HCT116 (cell line): ENCODE results near the gene RGS12. TPM values are rescaled to one million over a fixed set of nuclear protein-coding genes. Genes with fewer than 3 reads are reported as not detected.

ENCODE experiments used
- ATAC-seq: fragments of 200-7000 bp; cut with Tn5 transposase; 2 replicates; pipeline ENCODE4 v1.9.1; 2020; ENCODE audit warnings: mild to moderate bottlenecking, moderate library complexity
- BruUV-seq: library from RNA; stranded (reverse); fragments of 400-500 nt; replicated peaks from 2 replicates; lab custom pipeline; 2021; lab: Mats Ljungman, UMichigan
- CTCF ChIA-PET: fragments of 300-600 bp; sonication (Branson Sonifier 250); formaldehyde crosslinking; loops from one replicate; lab custom pipeline; 2021; ENCODE audit warnings: antibody characterized with exemption; lab: Charles Lee
- POLR2A ChIA-PET: fragments of 300-600, 350-600 bp; sonication (Branson Sonifier 250); formaldehyde crosslinking; loops from one replicate; lab custom pipeline; 2021; ENCODE audit warnings: antibody characterized with exemption; lab: Charles Lee
- RAD21 ChIA-PET, 2 experiments: fragments of 300-600 bp; sonication (Branson Sonifier 250); formaldehyde crosslinking; loops; one replicate each; lab custom pipeline; 2023; ENCODE audit warnings: low total read pairs in 2 of 2; ENCODE audit not compliant: uncharacterized antibody in 2 of 2, unreplicated experiment in 2 of 2, low non-redundant PET in 1 of 2; lab: Charles Lee
- DNase-seq: peaks from one replicate; pipeline ENCODE4 v3.0.0-alpha.2; 2010; ENCODE audit warnings: low read depth, low spot score
- H2AFZ ChIP-seq: fragments of 200-600 bp; shearing (Covaris generic), sonication (generic); 2 replicates; pipeline ENCODE4 v1.6.1; 2017; ENCODE audit warnings: low read depth, mixed run types, mixed read lengths, antibody characterized with exemption, low read length; ENCODE audit not compliant: poor library complexity, severe bottlenecking
- H3K27ac ChIP-seq: 2 replicates; pipeline ENCODE4 v1.5.1; 2012; ENCODE audit warnings: low read depth, low read length
- H3K27me3 ChIP-seq: fragments of 200-600 bp; sonication (generic); 2 replicates; pipeline ENCODE4 v1.6.1; 2016; ENCODE audit warnings: mixed run types, low read length, mixed read lengths; ENCODE audit not compliant: insufficient read depth
- H3K36me3 ChIP-seq, 2 experiments: fragments of 200-500 bp in 1 of 2; fragments of 200-600 bp in 1 of 2; sonication (Bioruptor generic) in 1 of 2; sonication (generic) in 1 of 2; 2 replicates each; pipeline versions ENCODE4 v1.5.1 to v1.6.1; 2014 to 2016; ENCODE audit warnings: low read length in 2 of 2, inconsistent platforms in 1 of 2, mixed read lengths in 1 of 2, mixed run types in 1 of 2; ENCODE audit not compliant: insufficient read depth in 2 of 2, control insufficient read depth in 1 of 2
- H3K4me1 ChIP-seq, 2 experiments: fragments of 200-600 bp in 1 of 2; sonication (generic) in 1 of 2; 2 replicates each; pipeline versions ENCODE4 v1.5.1 to v1.6.1; 2012 to 2017; ENCODE audit warnings: low read length in 2 of 2, inconsistent platforms in 1 of 2, mild to moderate bottlenecking in 1 of 2, mixed read lengths in 1 of 2, mixed run types in 1 of 2, moderate library complexity in 1 of 2; ENCODE audit not compliant: insufficient read depth in 2 of 2, control insufficient read depth in 1 of 2
- H3K4me2 ChIP-seq: fragments of 200-600 bp; sonication (generic); 2 replicates; pipeline ENCODE4 v1.6.1; 2017; ENCODE audit warnings: mixed run types, low read length, mixed read lengths
- H3K4me3 ChIP-seq, 2 experiments: fragments of 200-600 bp in 1 of 2; sonication (generic) in 1 of 2; replicated peaks in 1 of 2; 2 replicates each; pipeline ENCODE4 v1.5.1; 2011 to 2016; ENCODE audit warnings: low read length in 2 of 2, control low read depth in 1 of 2, low read depth in 1 of 2, mild to moderate bottlenecking in 1 of 2, mixed read lengths in 1 of 2, mixed run types in 1 of 2
- H3K79me2 ChIP-seq: fragments of 200-600 bp; sonication (generic); 2 replicates; pipeline ENCODE4 v1.6.1; 2017; ENCODE audit warnings: mild to moderate bottlenecking, mixed run types, low read length, moderate library complexity, mixed read lengths; ENCODE audit not compliant: insufficient read depth
- H3K9ac ChIP-seq: fragments of 200-600 bp; sonication (generic); 2 replicates; pipeline ENCODE4 v1.6.1; 2016; ENCODE audit warnings: low read length, mixed read lengths
- H3K9me2 ChIP-seq: fragments of 200-600 bp; sonication (generic), shearing (Covaris generic); 2 replicates; pipeline ENCODE4 v1.6.1; 2017; ENCODE audit warnings: mixed run types, mild to moderate bottlenecking, moderate library complexity; ENCODE audit not compliant: insufficient read depth
- H3K9me3 ChIP-seq, 2 experiments: fragments of 200-500 bp in 1 of 2; fragments of 200-600 bp in 1 of 2; sonication (Bioruptor generic) in 1 of 2; sonication (generic) in 1 of 2; 2 replicates each; pipeline ENCODE4 v1.6.1; 2014 to 2017; ENCODE audit warnings: low read length in 2 of 2, mixed read lengths in 2 of 2, inconsistent platforms in 1 of 2, low read depth in 1 of 2, mild to moderate bottlenecking in 1 of 2, mixed run types in 1 of 2, moderate library complexity in 1 of 2; ENCODE audit not compliant: control insufficient read depth in 1 of 2, insufficient read depth in 1 of 2
- H4K20me1 ChIP-seq: fragments of 200-600 bp; sonication (generic), shearing (Covaris generic); 2 replicates; pipeline ENCODE4 v1.6.1; 2017; ENCODE audit warnings: mixed run types, mild to moderate bottlenecking, moderate library complexity; ENCODE audit not compliant: insufficient read depth
- CBX3 ChIP-seq: IDR thresholded peaks from 2 replicates; pipeline ENCODE4 v1.6.1; 2012; ENCODE audit warnings: low read depth
- CEBPB ChIP-seq: IDR thresholded peaks from 2 replicates; pipeline ENCODE4 v1.6.1; 2012; ENCODE audit warnings: low read depth
- EGR1 ChIP-seq: IDR thresholded peaks from 2 replicates; pipeline ENCODE4 v1.6.1; 2012; ENCODE audit warnings: low read depth
- ELF1 ChIP-seq: IDR thresholded peaks from 2 replicates; pipeline ENCODE4 v1.6.1; 2012; ENCODE audit warnings: low read depth, borderline replicate concordance
- EZH2 ChIP-seq: fragments of 200-600 bp; sonication (generic); IDR thresholded peaks from 2 replicates; pipeline ENCODE4 v1.6.1; 2017; ENCODE audit warnings: antibody characterized with exemption, mixed run types
- EZH2phosphoT487 ChIP-seq: fragments of 200-600 bp; IDR thresholded peaks from 2 replicates; pipeline ENCODE4 v1.6.1; 2018; ENCODE audit warnings: antibody characterized with exemption, borderline replicate concordance
- FOSL1 ChIP-seq: IDR thresholded peaks from 2 replicates; pipeline ENCODE4 v1.6.1; 2012; ENCODE audit warnings: low read depth
- POLR2AphosphoS5 ChIP-seq: IDR thresholded peaks from 2 replicates; pipeline ENCODE4 v1.6.1; 2011; ENCODE audit warnings: mild to moderate bottlenecking, low read depth, low read length, moderate library complexity
- RAD21 ChIP-seq: IDR thresholded peaks from 2 replicates; pipeline ENCODE4 v1.6.1; 2012; ENCODE audit warnings: low read depth, mild to moderate bottlenecking
- SIN3A ChIP-seq: IDR thresholded peaks from 2 replicates; pipeline ENCODE4 v1.6.1; 2012; ENCODE audit warnings: low read depth
- SRF ChIP-seq: IDR thresholded peaks from 2 replicates; pipeline ENCODE4 v1.6.1; 2012; ENCODE audit warnings: low read depth
- YY1 ChIP-seq: IDR thresholded peaks from 2 replicates; pipeline ENCODE4 v1.6.1; 2011; ENCODE audit warnings: low read length, low read depth, moderate library complexity, mild to moderate bottlenecking; ENCODE audit not compliant: insufficient replicate concordance; ENCODE audit errors: extremely low read depth
- ZFX ChIP-seq: fragments of 450-650 bp; IDR thresholded peaks from 2 replicates; pipeline ENCODE4 v1.6.1; 2017
- ZNF274 ChIP-seq: fragments of 200-500 bp; sonication (Bioruptor generic); IDR thresholded peaks from 2 replicates; pipeline ENCODE4 v1.6.1; 2014; ENCODE audit warnings: mild to moderate bottlenecking, low read depth, low read length, inconsistent platforms
- intact Hi-C: fragments of 100-400 bp; cut with micrococcal nuclease; formaldehyde crosslinking; loops from 2 replicates; pipeline ENCODE4 v1.10.0; 2022
- total RNA-seq: library from RNA; stranded (reverse); gene quantifications from one replicate; pipeline ENCODE4 v1.2.1, GENCODE V29; 2021; ENCODE audit not compliant: unreplicated experiment
- TF ChIP-seq, protein P1 (sequence below): IDR thresholded peaks from 2 replicates; pipeline ENCODE4 v1.6.1; 2012
- TF ChIP-seq, protein P2 (sequence below): IDR thresholded peaks from 2 replicates; pipeline ENCODE4 v1.6.1; 2012; ENCODE audit warnings: low read depth
- TF ChIP-seq, protein P3 (sequence below), 3 experiments: fragments of 200-600 bp in 1 of 3; sonication (generic) in 1 of 3; IDR thresholded peaks in 2 of 3; conservative IDR thresholded peaks in 1 of 3; 2 replicates each; pipeline ENCODE4 v1.5.1; 2012 to 2017; ENCODE audit warnings: low read depth in 2 of 3, low read length in 2 of 3, antibody characterized with exemption in 1 of 3, borderline replicate concordance in 1 of 3, control low read depth in 1 of 3, mild to moderate bottlenecking in 1 of 3, mixed read lengths in 1 of 3, mixed run types in 1 of 3, moderate library complexity in 1 of 3; ENCODE audit not compliant: insufficient read depth in 1 of 3
- TF ChIP-seq, protein P4 (sequence below): IDR thresholded peaks from 2 replicates; pipeline ENCODE4 v1.6.1; 2012

Gene RGS12
- total RNA-seq, 1 experiment from 2014 or later: 22.2 TPM

DNA sequence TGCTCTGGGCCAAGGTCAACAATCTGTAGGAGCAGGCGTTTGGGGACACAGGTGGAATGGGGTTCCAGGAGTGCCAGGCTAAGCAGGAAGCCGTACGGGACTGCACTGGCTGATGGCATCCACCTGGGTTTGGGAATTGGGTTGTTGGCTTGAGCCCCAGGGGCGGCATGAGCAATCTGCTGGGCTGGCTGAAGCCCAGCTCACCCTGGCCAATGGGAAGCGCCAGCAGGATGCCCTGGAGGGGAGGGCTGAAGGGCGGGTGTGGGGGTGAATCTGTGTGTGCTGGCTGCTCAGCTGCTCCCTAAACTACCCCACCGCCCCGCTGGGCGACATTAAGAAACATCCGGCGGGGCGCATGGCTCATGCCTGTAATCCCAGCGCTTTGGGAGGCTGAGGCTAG lies 8.9 kb upstream of the RGS12 start (continued):
- no peak for TF ChIP-seq ELF1
- no peak for TF ChIP-seq EZH2phosphoT487
- no peak for TF ChIP-seq POLR2AphosphoS5
- no peak for TF ChIP-seq CBX3

DNA sequence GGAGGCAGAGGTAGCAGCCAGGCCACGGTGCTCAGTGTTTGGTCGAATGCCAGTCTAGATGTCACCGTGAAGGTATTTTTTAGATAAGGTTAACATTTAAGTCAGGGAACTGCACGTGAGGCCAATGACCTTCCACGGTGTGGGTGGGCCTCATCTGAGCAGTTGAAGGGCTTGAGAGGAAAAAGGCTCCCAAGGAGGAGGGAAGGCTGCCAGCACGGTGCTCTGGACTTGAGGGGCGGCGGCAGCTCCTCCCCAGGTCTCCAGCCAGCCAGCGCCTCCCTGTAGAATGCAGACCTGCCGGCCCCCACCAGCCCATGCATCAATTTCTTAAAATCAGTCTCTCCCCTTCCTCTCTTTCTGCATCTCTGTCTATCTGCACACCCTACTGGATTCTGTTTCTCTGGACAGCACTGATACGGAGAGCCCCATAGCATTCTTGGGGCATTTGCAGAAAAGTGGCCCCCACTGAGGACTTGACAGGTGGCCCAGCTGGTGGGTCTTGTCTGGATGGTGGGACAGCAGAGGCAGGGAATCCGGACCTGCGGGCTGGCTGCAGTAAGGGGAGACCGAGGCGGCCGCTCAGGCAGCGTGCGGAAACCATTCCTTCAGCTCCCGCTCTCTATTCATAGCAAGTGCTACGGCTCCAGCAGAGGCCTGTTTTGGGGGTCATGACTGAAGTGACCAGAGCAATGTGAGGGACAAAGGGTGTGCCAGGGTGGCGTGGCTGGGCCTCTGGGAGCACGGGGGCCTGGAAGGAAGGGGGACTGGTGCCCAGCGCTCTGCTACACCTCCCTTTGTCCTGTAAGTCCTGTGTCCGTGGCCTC lies 7.9 kb upstream of the RGS12 start:
- intact Hi-C loops: no loop called here
- CTCF ChIA-PET: no interaction called here
- no peak for ATAC-seq

More for the DNA sequence above, 7.9 kb upstream of the RGS12 start:
- Histone ChIP-seq H3K27ac (no peak overlapping the region), H3K9ac (no peak overlapping the region), H3K4me1 (no peaks in the 10 kb centered on the region), H4K20me1 (no peaks in the 10 kb centered on the region), H3K9me3 (no peaks in the 10 kb centered on the region), H3K79me2 (no peaks in the 10 kb centered on the region), H3K4me3 (no peak overlapping the region), H3K4me2 (no peak overlapping the region), H3K27me3 (no peaks in the 10 kb centered on the region), H2AFZ (no peak overlapping the region), H3K36me3 (no peaks in the 10 kb centered on the region), H3K9me2 (no peaks in the 10 kb centered on the region)
- RAD21 ChIA-PET: no interaction called here
- DNase-seq: no peak
- no TSS peak for BruUV-seq
- TF ChIP-seq SIN3A (no peak), ZFX (no peak), CEBPB (no peak), ZNF274 (no peak), POLR2AphosphoS5 (no peak), SRF (no peak), FOSL1 (no peak), CBX3 (no peak), EGR1 (no peak), YY1 (no peak), RAD21 (no peak), EZH2phosphoT487 (no peak), EZH2 (no peak)
- TF ChIP-seq, protein P1, sequence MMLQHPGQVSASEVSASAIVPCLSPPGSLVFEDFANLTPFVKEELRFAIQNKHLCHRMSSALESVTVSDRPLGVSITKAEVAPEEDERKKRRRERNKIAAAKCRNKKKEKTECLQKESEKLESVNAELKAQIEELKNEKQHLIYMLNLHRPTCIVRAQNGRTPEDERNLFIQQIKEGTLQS: no peak
- TF ChIP-seq, protein P2, sequence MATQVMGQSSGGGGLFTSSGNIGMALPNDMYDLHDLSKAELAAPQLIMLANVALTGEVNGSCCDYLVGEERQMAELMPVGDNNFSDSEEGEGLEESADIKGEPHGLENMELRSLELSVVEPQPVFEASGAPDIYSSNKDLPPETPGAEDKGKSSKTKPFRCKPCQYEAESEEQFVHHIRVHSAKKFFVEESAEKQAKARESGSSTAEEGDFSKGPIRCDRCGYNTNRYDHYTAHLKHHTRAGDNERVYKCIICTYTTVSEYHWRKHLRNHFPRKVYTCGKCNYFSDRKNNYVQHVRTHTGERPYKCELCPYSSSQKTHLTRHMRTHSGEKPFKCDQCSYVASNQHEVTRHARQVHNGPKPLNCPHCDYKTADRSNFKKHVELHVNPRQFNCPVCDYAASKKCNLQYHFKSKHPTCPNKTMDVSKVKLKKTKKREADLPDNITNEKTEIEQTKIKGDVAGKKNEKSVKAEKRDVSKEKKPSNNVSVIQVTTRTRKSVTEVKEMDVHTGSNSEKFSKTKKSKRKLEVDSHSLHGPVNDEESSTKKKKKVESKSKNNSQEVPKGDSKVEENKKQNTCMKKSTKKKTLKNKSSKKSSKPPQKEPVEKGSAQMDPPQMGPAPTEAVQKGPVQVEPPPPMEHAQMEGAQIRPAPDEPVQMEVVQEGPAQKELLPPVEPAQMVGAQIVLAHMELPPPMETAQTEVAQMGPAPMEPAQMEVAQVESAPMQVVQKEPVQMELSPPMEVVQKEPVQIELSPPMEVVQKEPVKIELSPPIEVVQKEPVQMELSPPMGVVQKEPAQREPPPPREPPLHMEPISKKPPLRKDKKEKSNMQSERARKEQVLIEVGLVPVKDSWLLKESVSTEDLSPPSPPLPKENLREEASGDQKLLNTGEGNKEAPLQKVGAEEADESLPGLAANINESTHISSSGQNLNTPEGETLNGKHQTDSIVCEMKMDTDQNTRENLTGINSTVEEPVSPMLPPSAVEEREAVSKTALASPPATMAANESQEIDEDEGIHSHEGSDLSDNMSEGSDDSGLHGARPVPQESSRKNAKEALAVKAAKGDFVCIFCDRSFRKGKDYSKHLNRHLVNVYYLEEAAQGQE: no peak
- TF ChIP-seq, protein P3, sequence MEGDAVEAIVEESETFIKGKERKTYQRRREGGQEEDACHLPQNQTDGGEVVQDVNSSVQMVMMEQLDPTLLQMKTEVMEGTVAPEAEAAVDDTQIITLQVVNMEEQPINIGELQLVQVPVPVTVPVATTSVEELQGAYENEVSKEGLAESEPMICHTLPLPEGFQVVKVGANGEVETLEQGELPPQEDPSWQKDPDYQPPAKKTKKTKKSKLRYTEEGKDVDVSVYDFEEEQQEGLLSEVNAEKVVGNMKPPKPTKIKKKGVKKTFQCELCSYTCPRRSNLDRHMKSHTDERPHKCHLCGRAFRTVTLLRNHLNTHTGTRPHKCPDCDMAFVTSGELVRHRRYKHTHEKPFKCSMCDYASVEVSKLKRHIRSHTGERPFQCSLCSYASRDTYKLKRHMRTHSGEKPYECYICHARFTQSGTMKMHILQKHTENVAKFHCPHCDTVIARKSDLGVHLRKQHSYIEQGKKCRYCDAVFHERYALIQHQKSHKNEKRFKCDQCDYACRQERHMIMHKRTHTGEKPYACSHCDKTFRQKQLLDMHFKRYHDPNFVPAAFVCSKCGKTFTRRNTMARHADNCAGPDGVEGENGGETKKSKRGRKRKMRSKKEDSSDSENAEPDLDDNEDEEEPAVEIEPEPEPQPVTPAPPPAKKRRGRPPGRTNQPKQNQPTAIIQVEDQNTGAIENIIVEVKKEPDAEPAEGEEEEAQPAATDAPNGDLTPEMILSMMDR (IDR thresholded peaks at IDR 0.05 in 2 of 3, conservative IDR thresholded peaks at IDR 0.05 in 1 of 3; ENCODE audit: borderline replicate concordance in 1 of 3, insufficient read depth in 1 of 3, low read depth in 2 of 3, low read length in 2 of 3): no peak
- TF ChIP-seq, protein P4, sequence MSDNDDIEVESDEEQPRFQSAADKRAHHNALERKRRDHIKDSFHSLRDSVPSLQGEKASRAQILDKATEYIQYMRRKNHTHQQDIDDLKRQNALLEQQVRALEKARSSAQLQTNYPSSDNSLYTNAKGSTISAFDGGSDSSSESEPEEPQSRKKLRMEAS: no peak
- POLR2A ChIA-PET: no interaction called here
